ENCODE measurements around the gene INHBB. TPM values are rescaled to one million over a fixed set of nuclear protein-coding genes. Genes with fewer than 3 reads are reported as not detected.
"Not testable (repeated sequence)": the region's sequence is repeated elsewhere in the genome, so short reads cannot be mapped to it uniquely, and the experiment has no call there.

Gene INHBB
- total RNA-seq, 4 donors from 2014 or later, result 3.1 to 23.8 (median 13.7) TPM

DNA sequence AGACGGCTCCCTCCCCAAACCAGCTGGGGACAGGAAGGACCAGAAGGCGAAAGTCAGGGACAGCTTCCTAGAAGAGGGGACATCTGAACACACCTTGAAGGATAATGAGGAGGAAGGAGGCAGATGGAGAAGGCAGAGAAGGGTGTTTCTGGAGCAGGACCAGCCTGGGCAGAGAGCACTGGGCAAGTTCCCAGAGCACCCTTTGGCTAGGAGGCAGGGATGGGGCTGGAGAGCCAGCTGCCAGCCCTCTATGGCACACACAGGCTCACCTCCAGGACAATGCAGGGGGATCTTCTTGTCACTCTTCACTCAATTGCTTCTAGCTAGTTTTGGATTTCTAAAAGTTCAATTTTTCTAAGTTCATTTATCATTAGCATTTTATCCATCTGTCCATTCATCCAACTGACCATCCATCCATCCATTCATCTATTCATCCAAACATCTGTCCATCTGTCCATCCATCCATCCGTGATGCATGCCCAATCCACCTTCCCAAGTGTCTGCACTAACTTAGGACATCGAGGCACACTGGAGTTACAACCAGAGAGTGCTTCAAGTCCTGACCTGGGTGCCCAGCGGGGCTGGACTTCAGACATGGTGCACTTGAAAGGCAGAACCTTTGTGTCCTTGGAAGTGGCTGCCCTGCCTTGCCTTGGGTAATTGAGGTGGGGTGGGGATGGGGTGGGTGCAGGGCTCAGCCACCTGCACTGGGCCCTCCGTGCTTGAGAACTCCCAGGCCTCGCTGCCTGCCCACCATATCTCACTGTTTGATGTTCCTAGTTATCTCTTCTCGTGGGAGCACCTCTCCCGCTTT lies 42.5 kb downstream of the INHBB start:
- intact Hi-C loops (cut with DNase I; ENCODE audit: low total_unique reads) (no loop called here), in situ Hi-C loops (cut with MboI; ENCODE audit: low sequenced_read_pairs in 4 of 4) (no loop called here)
- Histone ChIP-seq H3K4me3 (no peak overlapping the region), H3K9me3 (no peaks in the 10 kb centered on the region), H3K27ac (no peak overlapping the region), H3K27me3 (no peaks in the 10 kb centered on the region), H3K4me1 (no peaks in the 10 kb centered on the region), H3K36me3 (no peaks in the 10 kb centered on the region)
- TF ChIP-seq, protein P1, sequence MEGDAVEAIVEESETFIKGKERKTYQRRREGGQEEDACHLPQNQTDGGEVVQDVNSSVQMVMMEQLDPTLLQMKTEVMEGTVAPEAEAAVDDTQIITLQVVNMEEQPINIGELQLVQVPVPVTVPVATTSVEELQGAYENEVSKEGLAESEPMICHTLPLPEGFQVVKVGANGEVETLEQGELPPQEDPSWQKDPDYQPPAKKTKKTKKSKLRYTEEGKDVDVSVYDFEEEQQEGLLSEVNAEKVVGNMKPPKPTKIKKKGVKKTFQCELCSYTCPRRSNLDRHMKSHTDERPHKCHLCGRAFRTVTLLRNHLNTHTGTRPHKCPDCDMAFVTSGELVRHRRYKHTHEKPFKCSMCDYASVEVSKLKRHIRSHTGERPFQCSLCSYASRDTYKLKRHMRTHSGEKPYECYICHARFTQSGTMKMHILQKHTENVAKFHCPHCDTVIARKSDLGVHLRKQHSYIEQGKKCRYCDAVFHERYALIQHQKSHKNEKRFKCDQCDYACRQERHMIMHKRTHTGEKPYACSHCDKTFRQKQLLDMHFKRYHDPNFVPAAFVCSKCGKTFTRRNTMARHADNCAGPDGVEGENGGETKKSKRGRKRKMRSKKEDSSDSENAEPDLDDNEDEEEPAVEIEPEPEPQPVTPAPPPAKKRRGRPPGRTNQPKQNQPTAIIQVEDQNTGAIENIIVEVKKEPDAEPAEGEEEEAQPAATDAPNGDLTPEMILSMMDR (IDR thresholded peaks at IDR 0.05 in 4 of 5, conservative IDR thresholded peaks at IDR 0.05 in 1 of 5), result no peak
- no peak for TF ChIP-seq POLR2A (IDR thresholded peaks at IDR 0.05)
- ATAC-seq, result no peak
- no peak for DNase-seq

DNA sequence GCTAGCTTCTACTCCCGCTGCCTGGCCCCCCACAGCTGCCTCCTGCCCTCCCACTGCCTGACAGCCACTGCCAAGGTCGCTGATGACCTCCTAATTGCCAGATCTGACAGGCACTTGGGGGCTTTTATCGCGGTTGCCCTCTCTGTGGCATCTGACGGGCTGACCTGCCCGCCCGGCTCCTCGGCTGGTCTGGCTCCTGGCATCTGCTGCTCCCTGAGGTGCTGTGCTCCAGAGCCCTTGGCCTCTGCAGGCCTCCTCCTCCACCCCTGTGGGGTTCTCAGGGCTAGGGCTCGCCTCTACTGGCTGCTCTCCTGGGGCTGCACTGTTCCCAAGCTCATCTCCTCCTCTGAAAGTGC lies 43.1 kb downstream of the INHBB start:
- in situ Hi-C loops (cut with MboI; ENCODE audit: low sequenced_read_pairs in 4 of 4) (no loop called here), intact Hi-C loops (cut with DNase I; ENCODE audit: low total_unique reads) (no loop called here)
- Histone ChIP-seq H3K4me3 (no peak overlapping the region), H3K36me3 (no peaks in the 10 kb centered on the region), H3K27me3 (no peaks in the 10 kb centered on the region), H3K27ac (no peak overlapping the region), H3K4me1 (no peaks in the 10 kb centered on the region), H3K9me3 (no peaks in the 10 kb centered on the region)
- ATAC-seq (no peak), DNase-seq (no peak)
- no peak for TF ChIP-seq POLR2A (IDR thresholded peaks at IDR 0.05)
- TF ChIP-seq, protein P1 (IDR thresholded peaks at IDR 0.05 in 4 of 5, conservative IDR thresholded peaks at IDR 0.05 in 1 of 5), result no peak

DNA sequence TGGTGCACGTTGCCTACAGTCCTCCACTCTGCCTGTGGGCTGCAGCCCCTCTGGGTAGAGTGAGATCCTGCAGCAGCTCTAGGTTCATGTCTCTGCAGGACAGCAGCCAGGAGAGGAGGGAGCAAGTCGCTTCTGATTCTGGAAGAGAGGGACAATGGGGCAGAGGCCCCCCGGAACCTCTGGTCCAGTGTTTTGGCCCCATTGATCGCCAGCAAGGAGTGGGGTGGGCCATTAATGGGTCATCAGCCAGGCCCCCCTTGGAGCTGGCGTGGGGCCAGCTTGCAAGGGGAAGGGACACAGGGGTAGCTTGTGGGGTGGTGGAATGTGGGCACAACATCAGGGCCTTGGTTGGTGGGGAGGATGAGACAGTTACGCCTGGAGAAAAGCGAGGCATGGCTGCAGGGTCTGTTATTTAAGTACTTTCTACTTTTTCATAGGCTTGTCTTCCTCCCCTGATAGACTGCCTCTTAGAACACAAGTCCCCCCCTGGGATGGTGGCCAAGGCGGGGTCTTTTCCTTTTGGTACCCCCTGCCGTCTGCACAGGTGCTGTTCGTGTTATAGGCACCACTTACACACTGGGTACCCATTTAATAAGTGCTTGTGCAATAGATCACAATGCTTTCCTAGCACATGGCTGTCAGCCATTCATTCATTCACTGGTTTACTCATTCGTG lies 44.6 kb downstream of the INHBB start:
- no peak overlapping the region for H3K4me3 ChIP-seq
- TF ChIP-seq, protein P1 (IDR thresholded peaks at IDR 0.05 in 4 of 5, conservative IDR thresholded peaks at IDR 0.05 in 1 of 5), result no peak
- TF ChIP-seq POLR2A (IDR thresholded peaks at IDR 0.05), result no peak
- H3K27ac ChIP-seq, result no peak overlapping the region
- intact Hi-C loops (cut with DNase I; ENCODE audit: low total_unique reads), result no loop called here
- DNase-seq (no peak), ATAC-seq (no peak)
- in situ Hi-C loops (cut with MboI; ENCODE audit: low sequenced_read_pairs in 4 of 4), result no loop called here
- no peaks in the 10 kb centered on the region for H3K4me1 ChIP-seq
- H3K9me3 ChIP-seq, result no peaks in the 10 kb centered on the region
- no peaks in the 10 kb centered on the region for H3K36me3 ChIP-seq
- no peaks in the 10 kb centered on the region for H3K27me3 ChIP-seq

DNA sequence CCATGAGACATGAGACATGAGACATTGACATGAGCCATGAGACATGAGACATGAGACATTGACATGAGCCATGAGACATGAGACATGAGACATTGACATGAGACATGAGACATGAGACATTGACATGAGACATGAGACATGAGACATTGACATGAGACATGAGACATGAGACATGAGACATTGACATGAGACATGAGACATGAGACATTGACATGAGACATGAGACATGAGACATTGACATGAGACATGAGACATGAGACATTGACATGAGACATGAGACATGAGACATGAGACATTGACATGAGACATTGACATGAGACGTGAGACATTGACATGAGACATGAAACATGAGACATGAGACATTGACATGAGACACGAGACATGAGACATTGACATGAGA lies 45.4 kb downstream of the INHBB start:
- H3K36me3 ChIP-seq; H3K9me3 ChIP-seq; H3K4me3 ChIP-seq; in situ Hi-C loops (cut with MboI; ENCODE audit: low sequenced_read_pairs in 4 of 4); intact Hi-C loops (cut with DNase I; ENCODE audit: low total_unique reads); ATAC-seq; DNase-seq; H3K4me1 ChIP-seq; H3K27ac ChIP-seq; H3K27me3 ChIP-seq: not testable (repeated sequence)

DNA sequence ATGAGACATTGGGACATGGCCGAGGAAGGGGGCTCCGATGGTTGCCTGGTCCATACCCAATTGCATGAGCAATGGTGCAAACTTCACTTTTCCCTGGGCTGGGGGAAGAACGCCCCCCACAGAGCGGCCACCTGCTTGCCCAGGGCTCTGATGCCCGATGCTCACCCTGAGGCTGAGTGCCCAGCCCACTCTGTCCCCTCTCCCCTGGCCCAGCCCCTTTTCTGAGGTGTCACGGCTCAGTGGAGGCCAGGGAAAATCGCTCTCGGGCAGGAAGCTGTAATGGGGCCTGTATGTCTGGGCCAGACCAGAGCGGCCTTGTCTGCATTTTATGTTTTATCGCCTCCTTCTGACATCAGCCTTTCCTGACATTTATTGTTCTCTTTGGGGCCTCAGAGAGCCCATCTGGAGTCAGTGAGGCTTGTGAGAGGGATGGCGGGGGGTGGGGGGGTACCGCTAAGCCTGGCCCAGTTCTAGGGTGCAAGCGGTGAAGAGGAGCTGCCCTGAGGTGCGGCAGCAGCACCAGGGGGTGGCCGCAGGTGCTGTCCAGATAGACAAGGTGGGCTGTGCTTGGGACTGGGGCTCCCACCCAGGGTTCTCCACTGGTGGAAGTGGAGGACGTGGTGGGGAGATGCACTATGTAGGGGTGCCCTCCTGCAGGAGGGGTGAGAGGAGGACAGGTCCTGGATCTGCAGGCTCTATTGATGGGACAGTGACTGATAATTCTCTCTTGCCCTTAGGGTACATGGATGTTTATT lies 46.2 kb downstream of the INHBB start:
- no peak overlapping the region for H3K4me3 ChIP-seq
- H3K9me3 ChIP-seq, result no peaks in the 10 kb centered on the region
- H3K36me3 ChIP-seq, result no peaks in the 10 kb centered on the region
- ATAC-seq, result no peak
- in situ Hi-C loops (cut with MboI; ENCODE audit: low sequenced_read_pairs in 4 of 4) (no loop called here), intact Hi-C loops (cut with DNase I; ENCODE audit: low total_unique reads) (no loop called here)
- no peak for DNase-seq
- no peak overlapping the region for H3K27ac ChIP-seq
- no peaks in the 10 kb centered on the region for H3K27me3 ChIP-seq
- TF ChIP-seq, protein P1 (IDR thresholded peaks at IDR 0.05 in 4 of 5, conservative IDR thresholded peaks at IDR 0.05 in 1 of 5), result no peak
- TF ChIP-seq POLR2A (IDR thresholded peaks at IDR 0.05), result no peak
- H3K4me1 ChIP-seq, result no peaks in the 10 kb centered on the region

All from gastrocnemius medialis (tissue), 4 donors.